ENCODE measurements around the gene PRKCZ. TPM values are rescaled to one million over a fixed set of nuclear protein-coding genes. Genes with fewer than 3 reads are reported as not detected.

Gene PRKCZ
- total RNA-seq, 1 experiment from 2014 or later = 36.0 TPM

DNA sequence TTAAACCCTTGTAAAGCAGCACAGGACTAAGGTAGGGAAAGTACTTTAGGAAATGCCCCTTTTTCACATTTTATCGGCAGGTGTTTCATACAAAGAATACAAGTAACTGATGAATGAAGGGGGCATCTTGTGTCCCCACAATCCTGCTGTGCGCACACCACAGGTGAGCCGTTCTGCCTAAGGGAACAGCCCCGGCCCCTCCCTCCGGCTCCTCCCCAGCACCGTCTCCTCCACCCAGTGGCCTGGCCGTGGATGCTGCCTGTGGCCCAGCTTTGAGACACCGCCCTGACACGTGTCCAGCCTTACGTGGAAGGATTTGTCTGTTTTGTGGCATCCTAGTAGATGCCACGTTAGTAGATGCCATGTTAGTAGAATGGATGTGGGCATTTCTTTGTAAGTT is 131.5 kb downstream of the PRKCZ start:
- H3K4me1 ChIP-seq (replicated peaks; ENCODE audit: insufficient read depth) = no peaks in the 10 kb centered on the region
- BruUV-seq (replicated peaks) = no TSS peak
- TF ChIP-seq, protein P1, sequence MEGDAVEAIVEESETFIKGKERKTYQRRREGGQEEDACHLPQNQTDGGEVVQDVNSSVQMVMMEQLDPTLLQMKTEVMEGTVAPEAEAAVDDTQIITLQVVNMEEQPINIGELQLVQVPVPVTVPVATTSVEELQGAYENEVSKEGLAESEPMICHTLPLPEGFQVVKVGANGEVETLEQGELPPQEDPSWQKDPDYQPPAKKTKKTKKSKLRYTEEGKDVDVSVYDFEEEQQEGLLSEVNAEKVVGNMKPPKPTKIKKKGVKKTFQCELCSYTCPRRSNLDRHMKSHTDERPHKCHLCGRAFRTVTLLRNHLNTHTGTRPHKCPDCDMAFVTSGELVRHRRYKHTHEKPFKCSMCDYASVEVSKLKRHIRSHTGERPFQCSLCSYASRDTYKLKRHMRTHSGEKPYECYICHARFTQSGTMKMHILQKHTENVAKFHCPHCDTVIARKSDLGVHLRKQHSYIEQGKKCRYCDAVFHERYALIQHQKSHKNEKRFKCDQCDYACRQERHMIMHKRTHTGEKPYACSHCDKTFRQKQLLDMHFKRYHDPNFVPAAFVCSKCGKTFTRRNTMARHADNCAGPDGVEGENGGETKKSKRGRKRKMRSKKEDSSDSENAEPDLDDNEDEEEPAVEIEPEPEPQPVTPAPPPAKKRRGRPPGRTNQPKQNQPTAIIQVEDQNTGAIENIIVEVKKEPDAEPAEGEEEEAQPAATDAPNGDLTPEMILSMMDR (conservative IDR thresholded peaks at IDR 0.05) = no peak
- no peak for TF ChIP-seq EZH2 (IDR thresholded peaks at IDR 0.05; ENCODE audit: low read depth)
- CTCF ChIA-PET = no interaction called here
- no peak overlapping the region for H3K4me3 ChIP-seq
- H3F3A ChIP-seq (ENCODE audit: insufficient read depth, low read depth) = 0 out of 2 replicates have a peak, but pooled peaks cover 6% of the 10 kb centered on the region
- no peak overlapping the region for H3K4me2 ChIP-seq
- no peak for DNase-seq
- intact Hi-C loops (cut with micrococcal nuclease; ENCODE audit: unreplicated experiment) = no loop called here
- no peak overlapping the region for H3K27ac ChIP-seq
- no peaks in the 10 kb centered on the region for H3K27me3 ChIP-seq (ENCODE audit: insufficient read depth, low read depth)
- no peaks in the 10 kb centered on the region for H3K79me2 ChIP-seq (ENCODE audit: low read depth)
- H4K20me1 ChIP-seq (ENCODE audit: insufficient read depth) = no peaks in the 10 kb centered on the region; the same call in 1 of the 2 replicates
- H2AFZ ChIP-seq = no peak overlapping the region
- POLR2A ChIA-PET (ENCODE audit: unreplicated experiment) = no interaction called here
- no peaks in the 10 kb centered on the region for H3K9me3 ChIP-seq (ENCODE audit: insufficient read depth, low read depth)
- no peaks in the 10 kb centered on the region for H3K9me2 ChIP-seq (ENCODE audit: insufficient read depth)
- no peaks in the 10 kb centered on the region for H3K36me3 ChIP-seq (ENCODE audit: low read depth)

DNA sequence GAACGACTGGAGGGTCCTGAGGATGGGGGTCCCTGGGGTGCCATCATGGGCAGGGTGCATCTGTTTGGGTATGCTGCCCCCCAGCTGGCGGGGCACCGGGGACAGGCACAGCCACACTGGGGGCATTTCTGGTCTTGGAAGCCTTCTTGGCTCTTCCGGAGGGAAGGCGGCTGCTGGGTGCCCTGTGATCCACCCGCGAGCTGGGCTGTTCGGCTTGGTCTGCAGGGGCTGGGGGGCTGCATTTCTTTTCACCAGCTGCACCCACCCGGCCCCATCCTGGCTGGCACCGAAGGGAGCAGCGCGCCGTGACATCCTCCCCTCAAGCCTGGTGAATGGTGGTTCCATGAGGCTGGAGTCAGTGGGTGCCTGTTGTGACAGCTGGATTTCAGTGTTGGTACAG is 132.2 kb downstream of the PRKCZ start:
- Histone ChIP-seq H3K4me2 (no peak overlapping the region), H3F3A (ENCODE audit: insufficient read depth, low read depth) (0 out of 2 replicates have a peak, but pooled peaks cover 6% of the 10 kb centered on the region), H2AFZ (no peak overlapping the region), H3K9me3 (ENCODE audit: insufficient read depth, low read depth) (no peaks in the 10 kb centered on the region), H3K4me1 (replicated peaks; ENCODE audit: insufficient read depth) (no peaks in the 10 kb centered on the region), H4K20me1 (ENCODE audit: insufficient read depth) (no peaks in the 10 kb centered on the region; the same call in 1 of the 2 replicates), H3K9me2 (ENCODE audit: insufficient read depth) (no peaks in the 10 kb centered on the region), H3K79me2 (ENCODE audit: low read depth) (no peaks in the 10 kb centered on the region), H3K27ac (no peak overlapping the region), H3K4me3 (no peak overlapping the region), H3K27me3 (ENCODE audit: insufficient read depth, low read depth) (no peaks in the 10 kb centered on the region), H3K36me3 (ENCODE audit: low read depth) (no peaks in the 10 kb centered on the region)
- TF ChIP-seq EZH2 (IDR thresholded peaks at IDR 0.05; ENCODE audit: low read depth) = no peak
- TF ChIP-seq, protein P1 (conservative IDR thresholded peaks at IDR 0.05) = no peak
- CTCF ChIA-PET = no interaction called here
- intact Hi-C loops (cut with micrococcal nuclease; ENCODE audit: unreplicated experiment) = no loop called here
- POLR2A ChIA-PET (ENCODE audit: unreplicated experiment) = no interaction called here
- no peak for DNase-seq
- no TSS peak for BruUV-seq (replicated peaks)

DNA sequence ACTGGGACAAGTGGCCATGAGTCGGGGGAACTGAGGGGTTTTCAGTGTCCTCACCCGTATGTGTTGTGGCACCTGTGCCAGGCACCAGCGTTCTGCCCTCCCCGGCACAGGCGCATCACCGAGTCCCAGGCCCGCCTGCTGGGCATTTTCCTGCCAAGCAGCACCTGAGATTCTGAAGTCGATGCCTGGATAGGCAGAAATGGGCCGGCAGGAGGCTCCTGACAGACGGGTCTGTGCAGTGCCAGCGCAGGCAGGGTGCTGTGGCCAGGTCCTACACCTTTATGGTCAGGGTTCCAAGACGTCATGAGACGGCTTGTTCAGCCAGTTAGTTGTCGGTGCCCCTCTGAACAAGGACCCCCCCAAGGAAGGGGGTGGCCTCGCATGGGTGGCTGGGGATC is 133.7 kb downstream of the PRKCZ start:
- no peaks in the 10 kb centered on the region for H3K36me3 ChIP-seq (ENCODE audit: low read depth)
- H3F3A ChIP-seq (ENCODE audit: insufficient read depth, low read depth) = 0 out of 2 replicates have a peak, but pooled peaks cover 6% of the 10 kb centered on the region
- intact Hi-C loops (cut with micrococcal nuclease; ENCODE audit: unreplicated experiment) = no loop called here
- ChIA-PET POLR2A (ENCODE audit: unreplicated experiment) (no interaction called here), CTCF (no interaction called here)
- H3K4me2 ChIP-seq = no peak overlapping the region
- H3K27me3 ChIP-seq (ENCODE audit: insufficient read depth, low read depth) = no peaks in the 10 kb centered on the region
- H4K20me1 ChIP-seq (ENCODE audit: insufficient read depth) = no peaks in the 10 kb centered on the region; the same call in 1 of the 2 replicates
- H2AFZ ChIP-seq = no peak overlapping the region
- no peak overlapping the region for H3K4me3 ChIP-seq
- DNase-seq = no peak
- no peak overlapping the region for H3K27ac ChIP-seq
- no peaks in the 10 kb centered on the region for H3K4me1 ChIP-seq (replicated peaks; ENCODE audit: insufficient read depth)
- no peaks in the 10 kb centered on the region for H3K9me3 ChIP-seq (ENCODE audit: insufficient read depth, low read depth)
- H3K79me2 ChIP-seq (ENCODE audit: low read depth) = no peaks in the 10 kb centered on the region
- no peaks in the 10 kb centered on the region for H3K9me2 ChIP-seq (ENCODE audit: insufficient read depth)
- TF ChIP-seq, protein P1 (conservative IDR thresholded peaks at IDR 0.05) = no peak
- TF ChIP-seq EZH2 (IDR thresholded peaks at IDR 0.05; ENCODE audit: low read depth) = no peak
- BruUV-seq (replicated peaks) = no TSS peak

Data from PC-9 (cell line).